ENCODE data around the gene SLIT3. TPM values are rescaled to one million over a fixed set of nuclear protein-coding genes. Genes with fewer than 3 reads are reported as not detected.

The SLIT3 gene
- total and polyA plus RNA-seq, 2 donors (not counting 3 experiments of a cell fraction or from before 2014, with no cell fraction given): 0.90 to 1.0 TPM

DNA sequence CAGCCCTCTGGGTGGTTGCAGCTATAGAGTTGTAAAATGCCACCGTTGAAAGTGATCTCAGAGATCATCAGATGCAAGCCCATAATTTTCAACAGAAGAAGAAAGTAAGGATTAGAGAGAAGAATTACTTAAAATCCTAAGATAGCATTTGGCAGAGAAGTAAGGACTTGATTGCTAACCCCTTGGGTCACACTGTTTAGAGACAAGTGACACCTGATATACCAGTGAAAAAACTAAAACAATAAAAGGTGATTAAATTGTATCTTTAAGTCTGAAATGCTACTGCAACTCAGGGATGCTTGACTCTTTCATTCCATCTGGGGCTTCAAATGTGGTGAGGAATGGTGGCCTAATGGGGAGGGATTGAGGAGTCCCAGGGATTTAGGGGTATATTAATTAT lies 440.9 kb downstream of the SLIT3 start:
- BruUV-seq (replicated peaks): no TSS peak
- ChIA-PET POLR2A (no interaction called here), CTCF (no interaction called here)
- H3K4me3 ChIP-seq (replicated peaks in 1 of 3; ENCODE audit: insufficient read depth in 1 of 3, low read depth in 1 of 3, low read length in 3 of 3): no peak overlapping the region
- H3K9ac ChIP-seq (replicated peaks; ENCODE audit: extremely low read depth, insufficient read depth, low read length): no peak overlapping the region
- H4K20me1 ChIP-seq (replicated peaks; ENCODE audit: control insufficient read depth, extremely low read depth, insufficient read depth, low read length): no peaks in the 10 kb centered on the region
- DNase-seq (ENCODE audit: low read depth, low spot score) (no peak), FAIRE-seq (no peak)
- H3K36me3 ChIP-seq (ENCODE audit: control insufficient read depth in 2 of 2, extremely low read depth in 1 of 2, insufficient read depth in 2 of 2, low read length in 2 of 2): no peaks in the 10 kb centered on the region
- intact Hi-C loops (cut with micrococcal nuclease): no loop called here
- no peak overlapping the region for H3K27ac ChIP-seq (ENCODE audit: insufficient read depth, low read depth, low read length)
- H3K79me2 ChIP-seq (ENCODE audit: control insufficient read depth, insufficient read depth, low read length): no peaks in the 10 kb centered on the region
- H3K4me1 ChIP-seq (ENCODE audit: control insufficient read depth, extremely low read depth, insufficient read depth, low read length): no peaks in the 10 kb centered on the region
- dilution Hi-C loops (cut with MboI; ENCODE audit: extremely low pct_ligation_motif_present, low sequenced_read_pairs): no loop called here
- H3K9me1 ChIP-seq (replicated peaks; ENCODE audit: control insufficient read depth, extremely low read depth, insufficient read depth, low read length): no peaks in the 10 kb centered on the region
- TF ChIP-seq JUN (IDR thresholded peaks at IDR 0.05; ENCODE audit: borderline replicate concordance, insufficient read depth, insufficient read length, low read depth) (no peak), FOS (IDR thresholded peaks at IDR 0.05; ENCODE audit: borderline replicate concordance, insufficient read depth, low read length) (no peak), MYC (IDR thresholded peaks at IDR 0.05; ENCODE audit: low read depth, low read length) (no peak), POLR2AphosphoS5 (IDR thresholded peaks at IDR 0.05; ENCODE audit: insufficient read depth, low read depth, low read length) (no peak), POLR2A (IDR thresholded peaks at IDR 0.05; ENCODE audit: low read depth, low read length) (no peak), EZH2 (IDR thresholded peaks at IDR 0.05; ENCODE audit: borderline replicate concordance, low read depth, low read length, severe bottlenecking) (no peak), GATA2 (IDR thresholded peaks at IDR 0.05; ENCODE audit: insufficient read depth, insufficient read length, low read depth, low read length) (no peak)
- TF ChIP-seq, protein P1, sequence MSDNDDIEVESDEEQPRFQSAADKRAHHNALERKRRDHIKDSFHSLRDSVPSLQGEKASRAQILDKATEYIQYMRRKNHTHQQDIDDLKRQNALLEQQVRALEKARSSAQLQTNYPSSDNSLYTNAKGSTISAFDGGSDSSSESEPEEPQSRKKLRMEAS (IDR thresholded peaks at IDR 0.05; ENCODE audit: insufficient read depth, insufficient read length): no peak
- TF ChIP-seq, protein P2, sequence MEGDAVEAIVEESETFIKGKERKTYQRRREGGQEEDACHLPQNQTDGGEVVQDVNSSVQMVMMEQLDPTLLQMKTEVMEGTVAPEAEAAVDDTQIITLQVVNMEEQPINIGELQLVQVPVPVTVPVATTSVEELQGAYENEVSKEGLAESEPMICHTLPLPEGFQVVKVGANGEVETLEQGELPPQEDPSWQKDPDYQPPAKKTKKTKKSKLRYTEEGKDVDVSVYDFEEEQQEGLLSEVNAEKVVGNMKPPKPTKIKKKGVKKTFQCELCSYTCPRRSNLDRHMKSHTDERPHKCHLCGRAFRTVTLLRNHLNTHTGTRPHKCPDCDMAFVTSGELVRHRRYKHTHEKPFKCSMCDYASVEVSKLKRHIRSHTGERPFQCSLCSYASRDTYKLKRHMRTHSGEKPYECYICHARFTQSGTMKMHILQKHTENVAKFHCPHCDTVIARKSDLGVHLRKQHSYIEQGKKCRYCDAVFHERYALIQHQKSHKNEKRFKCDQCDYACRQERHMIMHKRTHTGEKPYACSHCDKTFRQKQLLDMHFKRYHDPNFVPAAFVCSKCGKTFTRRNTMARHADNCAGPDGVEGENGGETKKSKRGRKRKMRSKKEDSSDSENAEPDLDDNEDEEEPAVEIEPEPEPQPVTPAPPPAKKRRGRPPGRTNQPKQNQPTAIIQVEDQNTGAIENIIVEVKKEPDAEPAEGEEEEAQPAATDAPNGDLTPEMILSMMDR (IDR thresholded peaks at IDR 0.05; ENCODE audit: extremely low read depth in 1 of 2, insufficient read depth in 1 of 2, low read depth in 1 of 2, low read length in 2 of 2): no peak
- H3K4me2 ChIP-seq (ENCODE audit: insufficient read depth, low read length): no peak overlapping the region
- no peak overlapping the region for H2AFZ ChIP-seq (ENCODE audit: low read depth, low read length)
- H3K9me3 ChIP-seq (replicated peaks; ENCODE audit: control insufficient read depth, insufficient read depth, low read length): no peaks in the 10 kb centered on the region
- H3K27me3 ChIP-seq (ENCODE audit: control insufficient read depth in 2 of 2, insufficient read depth in 2 of 2, low read length in 2 of 2): no peaks in the 10 kb centered on the region
